Measurements from ENCODE around the gene CERCAM. TPM values are rescaled to one million over a fixed set of nuclear protein-coding genes. Genes with fewer than 3 reads are reported as not detected.

CERCAM gene
- total RNA-seq, 2 experiments from 2014 or later, result 0.75 to 0.79 TPM

- Mint-ChIP-seq H3K4me3 (no peak overlapping the region), H3K4me1 (no peaks in the 10 kb centered on the region), H3K27ac (no peak overlapping the region)
Observed at GRCh38 chr9:128384801-128385495, 35.7 kb upstream of the CERCAM start.

GRCh38 chr9:128385496-128386460, 34.9 kb upstream of the CERCAM start:
- Mint-ChIP-seq H3K36me3 (ENCODE audit: low read depth) (peaks cover 20% of the 10 kb centered on the region), H3K4me3 (no peak overlapping the region), H3K27me3 (no peaks in the 10 kb centered on the region), H3K4me1 (no peaks in the 10 kb centered on the region), H3K9me3 (ENCODE audit: low read depth) (no peaks in the 10 kb centered on the region), H3K27ac (no peak overlapping the region)
- CTCF ChIA-PET, result interaction anchor here (2.0 kb wide), 1 partner anchor 23 kb away, joined by 7 read pairs; no protein-coding TSS in a partner anchor
- intact Hi-C loops (cut with DNase I, micrococcal nuclease), result no loop called here
- no peak for DNase-seq
- ATAC-seq, result no peak
- POLR2A ChIA-PET, result no interaction called here

More at GRCh38 chr9:128384801-128385495, 35.7 kb upstream of the CERCAM start:
- intact Hi-C loops (cut with DNase I, micrococcal nuclease), result no loop called here
- H3K27me3 Mint-ChIP-seq, result no peaks in the 10 kb centered on the region
- no peak for ATAC-seq
- DNase-seq, result no peak
- H3K36me3 Mint-ChIP-seq (ENCODE audit: low read depth), result peaks cover 20% of the 10 kb centered on the region
- ChIA-PET CTCF (interaction anchor here (0.6 to 2.0 kb wide), 2 partner anchors 22 to 1424 kb away, joined by 3 to 7 read pairs; no protein-coding TSS in a partner anchor), POLR2A (interaction anchor here (0.6 kb wide), 1 partner anchor 11 kb away, joined by 3 read pairs; no protein-coding TSS in a partner anchor)
- H3K9me3 Mint-ChIP-seq (ENCODE audit: low read depth), result no peaks in the 10 kb centered on the region

- Mint-ChIP-seq H3K4me1 (no peaks in the 10 kb centered on the region), H3K4me3 (no peak overlapping the region), H3K27me3 (no peaks in the 10 kb centered on the region), H3K27ac (no peak overlapping the region), H3K36me3 (ENCODE audit: low read depth) (peaks cover 23% of the 10 kb centered on the region), H3K9me3 (ENCODE audit: low read depth) (no peaks in the 10 kb centered on the region)
- POLR2A ChIA-PET, result interaction anchor here (0.6 kb wide), 1 partner anchor 221 kb away, joined by 4 read pairs; no protein-coding TSS in a partner anchor
- CTCF ChIA-PET, result no interaction called here
- DNase-seq (no peak), ATAC-seq (no peak)
- intact Hi-C loops (cut with DNase I, micrococcal nuclease), result no loop called here
Observed at GRCh38 chr9:128388150-128388549, 32.5 kb upstream of the CERCAM start.

DNA sequence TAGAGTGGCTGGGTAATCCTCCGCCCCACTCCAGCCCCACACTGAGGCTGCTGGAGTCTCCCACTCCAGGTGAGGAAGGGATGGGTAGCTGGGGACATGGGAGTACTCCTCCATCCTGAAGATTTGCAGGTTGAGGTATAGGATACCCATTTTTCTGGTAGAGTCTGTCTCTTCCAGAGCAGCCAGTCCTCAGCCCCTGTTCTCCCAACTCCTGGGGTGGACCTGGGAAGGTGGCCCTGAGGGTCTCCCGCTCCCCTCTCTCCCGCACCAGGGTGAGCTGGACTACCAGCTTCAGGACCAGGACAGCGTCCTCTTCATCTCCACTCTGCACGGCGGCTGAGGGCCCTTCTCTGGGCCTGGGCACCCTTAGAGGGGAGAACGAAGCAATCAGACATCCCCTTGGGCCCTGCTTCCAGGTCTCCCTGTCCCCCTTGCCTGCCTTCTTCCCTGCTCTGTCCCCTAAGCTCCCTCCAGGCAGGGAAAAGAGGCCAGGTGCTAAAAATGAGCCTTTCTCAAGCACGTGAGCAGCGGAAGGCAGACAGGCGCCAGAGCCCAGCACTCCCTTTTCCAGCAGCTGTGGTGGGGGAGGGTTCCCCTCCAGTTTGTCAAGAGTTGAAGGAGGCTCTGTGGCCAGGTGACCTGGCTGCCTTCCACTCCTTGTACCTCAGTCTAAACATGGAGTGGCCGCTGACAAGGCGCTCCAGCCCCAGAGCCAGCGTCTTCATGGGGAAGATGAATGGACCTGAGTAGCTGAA, 31.1 kb upstream of the CERCAM start:
- H3K4me3 Mint-ChIP-seq, result no peak overlapping the region
- ChIA-PET CTCF (interaction anchor here (0.8 kb wide), 2 partner anchors 17 to 94 kb away, joined by 3 read pairs; no protein-coding TSS in a partner anchor), POLR2A (no interaction called here)
- no peaks in the 10 kb centered on the region for H3K4me1 Mint-ChIP-seq
- ATAC-seq, result no peak
- H3K9me3 Mint-ChIP-seq (ENCODE audit: low read depth), result no peaks in the 10 kb centered on the region
- no peaks in the 10 kb centered on the region for H3K27me3 Mint-ChIP-seq
- no peak overlapping the region for H3K27ac Mint-ChIP-seq
- H3K36me3 Mint-ChIP-seq (ENCODE audit: low read depth), result peaks cover 21% of the 10 kb centered on the region
- intact Hi-C loops (cut with DNase I, micrococcal nuclease), result no loop called here
- no peak for DNase-seq

GRCh38 chr9:128390150-128390812, 30.4 kb upstream of the CERCAM start:
- Mint-ChIP-seq H3K27ac (no peak overlapping the region), H3K4me1 (no peaks in the 10 kb centered on the region), H3K27me3 (no peaks in the 10 kb centered on the region), H3K4me3 (no peak overlapping the region), H3K36me3 (ENCODE audit: low read depth) (peaks cover 20% of the 10 kb centered on the region), H3K9me3 (ENCODE audit: low read depth) (no peaks in the 10 kb centered on the region)
- ChIA-PET POLR2A (no interaction called here), CTCF (no interaction called here)
- intact Hi-C loops (cut with DNase I, micrococcal nuclease), result no loop called here
- DNase-seq (no peak), ATAC-seq (no peak)

- H3K4me1 Mint-ChIP-seq, result no peaks in the 10 kb centered on the region
- H3K4me3 Mint-ChIP-seq, result no peak overlapping the region
- H3K27ac Mint-ChIP-seq, result no peak overlapping the region
- intact Hi-C loops (cut with DNase I, micrococcal nuclease), result no loop called here
- DNase-seq, result no peak
- ChIA-PET CTCF (interaction anchor here (1.0 kb wide), 1 partner anchor 28 kb away, joined by 4 read pairs; no protein-coding TSS in a partner anchor), POLR2A (interaction anchor here (0.6 kb wide), 1 partner anchor 10 kb away, joined by 3 read pairs; no protein-coding TSS in a partner anchor)
- H3K9me3 Mint-ChIP-seq (ENCODE audit: low read depth), result no peaks in the 10 kb centered on the region
- peaks cover 20% of the 10 kb centered on the region for H3K36me3 Mint-ChIP-seq (ENCODE audit: low read depth)
- ATAC-seq, result no peak
- H3K27me3 Mint-ChIP-seq, result no peaks in the 10 kb centered on the region
Observed at GRCh38 chr9:128390813-128391711, 29.6 kb upstream of the CERCAM start.

DNA sequence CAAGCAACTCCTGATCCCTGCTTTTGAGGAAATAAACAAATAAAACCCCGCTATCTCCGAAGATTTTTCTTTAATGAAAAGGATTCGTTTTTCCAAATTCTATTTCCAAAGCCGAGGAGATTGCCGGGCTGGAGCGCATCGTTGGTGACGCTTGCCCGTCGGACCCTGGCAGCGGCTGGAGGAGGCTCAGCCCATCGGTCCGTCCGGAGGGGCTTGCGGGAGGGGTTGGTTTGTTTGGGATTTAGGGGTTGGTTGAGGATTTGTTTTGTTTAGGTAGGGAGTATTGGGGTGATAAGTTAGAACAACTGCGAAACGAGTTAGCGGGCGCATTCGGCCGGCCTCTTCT, 28.7 kb upstream of the CERCAM start:
- POLR2A ChIA-PET, result no interaction called here
- H3K27ac Mint-ChIP-seq, result no peak overlapping the region
- H3K4me1 Mint-ChIP-seq, result no peaks in the 10 kb centered on the region
- CTCF ChIA-PET, result interaction anchor here (1.0 kb wide), 1 partner anchor 29 kb away, joined by 4 read pairs; no protein-coding TSS in a partner anchor
- no peaks in the 10 kb centered on the region for H3K9me3 Mint-ChIP-seq (ENCODE audit: low read depth)
- H3K36me3 Mint-ChIP-seq (ENCODE audit: low read depth), result peaks cover 20% of the 10 kb centered on the region
- peaks cover 2% of the 10 kb centered on the region for H3K27me3 Mint-ChIP-seq
- intact Hi-C loops (cut with DNase I, micrococcal nuclease), result no loop called here
- DNase-seq (no peak), ATAC-seq (no peak)
- no peak overlapping the region for H3K4me3 Mint-ChIP-seq

- CTCF ChIA-PET, result no interaction called here
- DNase-seq (no peak), ATAC-seq (no peak)
- intact Hi-C loops (cut with DNase I, micrococcal nuclease), result no loop called here
- Mint-ChIP-seq H3K4me3 (no peak overlapping the region), H3K27me3 (peaks cover 7% of the 10 kb centered on the region), H3K36me3 (ENCODE audit: low read depth) (peaks cover 18% of the 10 kb centered on the region), H3K9me3 (ENCODE audit: low read depth) (no peaks in the 10 kb centered on the region), H3K27ac (no peak overlapping the region), H3K4me1 (no peaks in the 10 kb centered on the region)
- POLR2A ChIA-PET, result no interaction called here
Observed at GRCh38 chr9:128392302-128393144, 28.1 kb upstream of the CERCAM start.

DNA sequence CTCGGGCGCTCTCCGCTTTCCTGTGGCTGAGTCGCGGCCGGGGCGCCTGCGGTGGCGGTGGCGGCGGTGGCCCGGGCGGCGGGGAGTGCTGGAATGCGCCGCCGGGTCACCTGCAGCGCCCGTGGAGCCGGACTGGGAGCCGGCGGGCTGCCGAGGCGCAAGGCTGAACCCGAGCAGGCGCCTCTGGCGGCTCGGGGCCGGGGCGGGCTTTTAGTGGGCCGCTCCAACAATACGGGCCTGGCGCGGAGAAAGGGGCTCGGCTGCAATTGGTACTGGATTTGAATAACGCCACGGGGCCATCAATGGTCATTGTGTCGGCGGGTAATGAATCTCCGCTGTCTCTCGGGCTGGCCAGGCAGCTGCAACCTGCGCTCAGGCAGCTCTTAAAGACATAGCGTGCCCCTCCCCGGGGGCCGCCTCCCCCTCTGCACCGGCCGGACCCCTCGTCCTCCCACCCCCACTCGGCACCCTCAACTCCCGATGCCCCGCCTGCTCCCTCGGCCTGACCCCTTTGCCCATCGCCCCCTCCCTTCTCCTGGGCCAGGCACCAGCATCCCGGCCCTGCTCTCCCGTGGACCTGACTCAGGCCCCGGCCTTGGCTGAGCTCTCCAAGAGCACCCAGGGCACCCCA, 27.4 kb upstream of the CERCAM start:
- Mint-ChIP-seq H3K4me1 (no peaks in the 10 kb centered on the region), H3K27me3 (peaks cover 10% of the 10 kb centered on the region), H3K4me3 (no peak overlapping the region), H3K9me3 (ENCODE audit: low read depth) (no peaks in the 10 kb centered on the region), H3K36me3 (ENCODE audit: low read depth) (peaks cover 12% of the 10 kb centered on the region), H3K27ac (no peak overlapping the region)
- DNase-seq, result no peak
- intact Hi-C loops (cut with DNase I, micrococcal nuclease), result no loop called here
- CTCF ChIA-PET, result no interaction called here
- no peak for ATAC-seq
- POLR2A ChIA-PET, result no interaction called here

All from activated CD4-positive, alpha-beta T cell treated with anti-CD3 and anti-CD28 coated beads for 36 hours (primary cell).